Activated B cell treated with CpG ODN at 0.5 μM for 24 hours (primary cell): ENCODE measurements around the gene KCND2. TPM values are rescaled to one million over a fixed set of nuclear protein-coding genes. Genes with fewer than 3 reads are reported as not detected.

Source experiments
- ATAC-seq: fragments of 200-7000 bp; cut with Tn5 transposase; one replicate; pipeline ENCODE4 v1.10.0; 2021; ENCODE audit warnings: low read depth, mild to moderate bottlenecking, moderate library complexity
- CTCF ChIA-PET: fragments of 350-600 bp; sonication (Branson Sonifier 250); formaldehyde crosslinking; loops from one replicate; lab custom pipeline; 2021; ENCODE audit warnings: antibody characterized with exemption; lab: Charles Lee
- POLR2A ChIA-PET: fragments of 350-600 bp; sonication (Branson Sonifier 250); formaldehyde crosslinking; loops from one replicate; lab custom pipeline; 2021; ENCODE audit warnings: antibody characterized with exemption; lab: Charles Lee
- DNase-seq: peaks from one replicate; pipeline ENCODE4 v3.0.0; 2022
- H3K27ac Mint-ChIP-seq: one replicate; pipeline ENCODE4 v1.8.0; 2020; ENCODE audit warnings: mixed read lengths
- H3K27me3 Mint-ChIP-seq: one replicate; pipeline ENCODE4 v1.8.0; 2021; ENCODE audit warnings: mixed read lengths
- H3K36me3 Mint-ChIP-seq: one replicate; pipeline ENCODE4 v1.8.0; 2021; ENCODE audit warnings: low read depth, mixed read lengths
- H3K4me1 Mint-ChIP-seq: one replicate; pipeline ENCODE4 v1.8.0; 2021; ENCODE audit warnings: mixed read lengths
- H3K4me3 Mint-ChIP-seq: one replicate; pipeline ENCODE4 v1.8.0; 2020; ENCODE audit warnings: mild to moderate bottlenecking, mixed read lengths
- H3K9me3 Mint-ChIP-seq: one replicate; pipeline ENCODE4 v1.8.0; 2020; ENCODE audit warnings: mixed read lengths
- intact Hi-C: fragments of 100-400 bp; cut with micrococcal nuclease; formaldehyde crosslinking; loops from one replicate; pipeline ENCODE4 v1.15.1; 2024
- total RNA-seq: library from RNA; stranded (reverse); gene quantifications from 2 replicates; pipeline ENCODE4 v1.2.3, GENCODE V29; 2022
- TF ChIP-seq, protein P1 (sequence below): fragments of 200-600 bp; IDR thresholded peaks from one replicate; pipeline ENCODE4 v1.8.0; 2022; ENCODE audit warnings: antibody characterized with exemption, mild to moderate bottlenecking

Gene KCND2
- total RNA-seq, 1 donor from 2014 or later = not detected

DNA sequence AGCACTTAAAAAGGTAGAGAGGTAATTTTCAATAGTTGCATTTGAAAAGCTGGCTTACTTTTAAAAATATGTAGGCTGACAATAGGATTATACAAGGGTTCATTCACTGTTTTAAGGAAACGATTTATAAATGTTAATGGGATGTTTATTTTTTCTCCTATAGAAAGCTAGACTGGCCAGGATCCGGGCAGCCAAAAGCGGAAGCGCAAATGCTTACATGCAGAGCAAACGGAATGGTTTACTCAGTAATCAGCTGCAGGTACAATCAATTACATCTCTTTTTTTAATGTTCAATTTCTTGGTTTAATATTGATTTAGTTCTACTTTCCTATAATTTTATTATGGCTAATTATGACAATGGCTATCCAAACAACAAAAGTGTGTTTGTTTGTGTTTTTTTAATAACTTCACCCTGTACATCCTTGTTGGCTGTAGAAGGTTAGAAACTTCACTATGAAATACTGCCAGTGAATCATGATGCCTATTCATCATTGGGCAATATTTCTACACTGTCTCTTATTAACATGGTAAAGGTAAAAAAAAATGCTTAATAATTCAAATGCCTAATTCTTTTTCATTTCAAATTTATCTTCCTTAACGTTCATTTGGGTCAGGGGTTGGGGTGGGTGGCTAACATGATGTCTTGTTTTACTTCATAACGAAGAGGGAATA lies 468.5 kb downstream of the KCND2 start:
- ChIA-PET POLR2A (no interaction called here), CTCF (no interaction called here)
- Mint-ChIP-seq H3K4me3 (no peak overlapping the region), H3K36me3 (no peaks in the 10 kb centered on the region), H3K27me3 (no peaks in the 10 kb centered on the region), H3K9me3 (no peaks in the 10 kb centered on the region), H3K4me1 (no peaks in the 10 kb centered on the region), H3K27ac (no peak overlapping the region)
- TF ChIP-seq, protein P1, sequence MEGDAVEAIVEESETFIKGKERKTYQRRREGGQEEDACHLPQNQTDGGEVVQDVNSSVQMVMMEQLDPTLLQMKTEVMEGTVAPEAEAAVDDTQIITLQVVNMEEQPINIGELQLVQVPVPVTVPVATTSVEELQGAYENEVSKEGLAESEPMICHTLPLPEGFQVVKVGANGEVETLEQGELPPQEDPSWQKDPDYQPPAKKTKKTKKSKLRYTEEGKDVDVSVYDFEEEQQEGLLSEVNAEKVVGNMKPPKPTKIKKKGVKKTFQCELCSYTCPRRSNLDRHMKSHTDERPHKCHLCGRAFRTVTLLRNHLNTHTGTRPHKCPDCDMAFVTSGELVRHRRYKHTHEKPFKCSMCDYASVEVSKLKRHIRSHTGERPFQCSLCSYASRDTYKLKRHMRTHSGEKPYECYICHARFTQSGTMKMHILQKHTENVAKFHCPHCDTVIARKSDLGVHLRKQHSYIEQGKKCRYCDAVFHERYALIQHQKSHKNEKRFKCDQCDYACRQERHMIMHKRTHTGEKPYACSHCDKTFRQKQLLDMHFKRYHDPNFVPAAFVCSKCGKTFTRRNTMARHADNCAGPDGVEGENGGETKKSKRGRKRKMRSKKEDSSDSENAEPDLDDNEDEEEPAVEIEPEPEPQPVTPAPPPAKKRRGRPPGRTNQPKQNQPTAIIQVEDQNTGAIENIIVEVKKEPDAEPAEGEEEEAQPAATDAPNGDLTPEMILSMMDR = no peak
- no peak for DNase-seq
- intact Hi-C loops = no loop called here
- no peak for ATAC-seq

DNA sequence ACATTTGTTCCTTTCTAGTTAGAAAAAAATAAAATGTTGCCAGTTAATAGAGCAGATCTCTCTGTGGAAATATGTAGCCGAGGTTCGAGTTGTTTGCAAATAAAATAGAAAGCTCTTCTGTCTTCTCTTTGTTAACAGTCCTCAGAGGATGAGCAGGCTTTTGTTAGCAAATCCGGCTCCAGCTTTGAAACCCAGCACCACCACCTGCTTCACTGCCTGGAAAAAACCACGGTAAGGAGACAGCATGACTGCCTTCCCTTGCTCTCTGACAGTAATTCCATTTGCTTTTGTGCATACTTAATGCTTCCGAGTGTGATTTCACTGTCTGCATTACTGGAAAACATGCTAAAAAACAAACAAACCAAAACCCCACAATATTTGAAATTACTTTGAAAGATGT lies 469.4 kb downstream of the KCND2 start:
- no peaks in the 10 kb centered on the region for H3K27me3 Mint-ChIP-seq
- intact Hi-C loops = no loop called here
- TF ChIP-seq, protein P1 = no peak
- H3K9me3 Mint-ChIP-seq = no peaks in the 10 kb centered on the region
- POLR2A ChIA-PET = no interaction called here
- DNase-seq (no peak), ATAC-seq (no peak)
- CTCF ChIA-PET = no interaction called here
- H3K27ac Mint-ChIP-seq = no peak overlapping the region
- H3K36me3 Mint-ChIP-seq = no peaks in the 10 kb centered on the region
- no peak overlapping the region for H3K4me3 Mint-ChIP-seq
- no peaks in the 10 kb centered on the region for H3K4me1 Mint-ChIP-seq

DNA sequence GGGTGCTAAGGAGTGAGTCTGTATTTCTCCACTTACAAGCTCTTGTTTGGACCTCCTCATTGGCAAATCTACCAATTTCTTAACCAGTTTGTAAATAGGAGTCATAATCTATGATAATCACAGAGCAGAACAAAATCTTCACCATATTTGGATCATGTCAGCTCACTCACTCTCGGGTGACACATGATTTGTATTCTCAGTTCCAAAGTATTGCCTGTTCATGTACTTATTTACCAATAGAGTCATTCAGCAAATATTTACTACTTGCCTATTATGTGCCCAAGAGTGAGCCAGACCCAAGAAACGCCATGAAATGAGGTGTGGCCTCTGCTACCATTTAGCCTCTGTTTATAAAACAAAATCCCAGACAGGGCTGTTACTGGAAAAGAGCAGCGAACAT lies 470.2 kb downstream of the KCND2 start:
- DNase-seq = no peak
- intact Hi-C loops = no loop called here
- TF ChIP-seq, protein P1 = no peak
- ATAC-seq = no peak
- Mint-ChIP-seq H3K27ac (no peak overlapping the region), H3K27me3 (no peaks in the 10 kb centered on the region), H3K4me1 (no peaks in the 10 kb centered on the region), H3K36me3 (no peaks in the 10 kb centered on the region), H3K4me3 (no peak overlapping the region), H3K9me3 (no peaks in the 10 kb centered on the region)
- ChIA-PET POLR2A (no interaction called here), CTCF (no interaction called here)

DNA sequence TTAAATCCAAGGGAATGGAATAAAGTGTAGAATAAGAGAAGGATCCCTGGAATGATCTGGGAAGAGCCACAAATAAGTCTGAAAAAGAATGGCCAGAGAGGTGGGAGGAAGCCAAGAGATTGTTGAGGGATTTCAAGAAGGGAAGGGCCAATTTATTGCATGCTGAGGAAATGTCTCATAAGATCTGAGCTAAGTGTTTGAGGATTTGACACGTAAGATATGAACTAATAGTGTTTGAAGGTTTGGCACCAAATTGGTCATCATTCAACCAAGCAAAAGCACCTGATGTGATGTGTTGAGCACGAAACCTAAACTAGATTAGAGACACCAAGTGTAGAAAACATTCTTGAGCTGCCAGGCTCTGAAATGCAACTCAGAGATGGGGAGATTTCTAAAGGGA lies 487.1 kb downstream of the KCND2 start:
- ChIA-PET POLR2A (no interaction called here), CTCF (no interaction called here)
- H3K9me3 Mint-ChIP-seq = no peaks in the 10 kb centered on the region
- TF ChIP-seq, protein P1 = no peak
- no peak for ATAC-seq
- no peak overlapping the region for H3K27ac Mint-ChIP-seq
- no peak for DNase-seq
- no peak overlapping the region for H3K4me3 Mint-ChIP-seq
- H3K27me3 Mint-ChIP-seq = no peaks in the 10 kb centered on the region
- H3K4me1 Mint-ChIP-seq = no peaks in the 10 kb centered on the region
- intact Hi-C loops = no loop called here
- H3K36me3 Mint-ChIP-seq = no peaks in the 10 kb centered on the region

DNA sequence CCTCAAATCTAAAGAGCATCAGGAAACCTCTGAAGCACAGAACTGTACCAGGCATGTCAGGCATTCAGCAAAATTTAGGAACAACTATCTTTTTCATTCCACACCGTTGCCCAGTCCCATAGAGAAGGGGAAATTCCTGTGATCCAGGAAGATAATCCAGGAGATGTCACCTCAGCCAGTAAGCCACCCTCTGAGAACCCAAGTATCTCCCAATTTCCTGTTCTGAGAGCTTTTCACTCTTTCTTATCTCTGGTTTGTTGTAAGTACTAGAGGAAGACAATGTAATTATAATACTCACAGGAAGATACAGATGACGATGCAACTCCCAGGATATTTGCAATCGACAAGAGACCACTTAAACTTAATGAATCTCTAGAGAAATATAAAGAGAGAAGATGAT lies 487.9 kb downstream of the KCND2 start:
- ATAC-seq = no peak
- TF ChIP-seq, protein P1 = no peak
- H3K27ac Mint-ChIP-seq = no peak overlapping the region
- no peaks in the 10 kb centered on the region for H3K27me3 Mint-ChIP-seq
- intact Hi-C loops = no loop called here
- CTCF ChIA-PET = no interaction called here
- no peaks in the 10 kb centered on the region for H3K9me3 Mint-ChIP-seq
- no peak for DNase-seq
- H3K4me3 Mint-ChIP-seq = no peak overlapping the region
- no peaks in the 10 kb centered on the region for H3K36me3 Mint-ChIP-seq
- POLR2A ChIA-PET = no interaction called here
- no peaks in the 10 kb centered on the region for H3K4me1 Mint-ChIP-seq
